ENCODE measurements around the gene ADAMTS12.
"Not testable (repeated sequence)": the region's sequence is repeated elsewhere in the genome, so short reads cannot be mapped to it uniquely, and the experiment has no call there.

The ADAMTS12 gene

GRCh38 chr5:33524476-33524875 is 367.3 kb downstream of the ADAMTS12 start:
- no peak for DNase-seq (ENCODE audit: low spot score)

- no peak for DNase-seq (ENCODE audit: low spot score)
Observed at GRCh38 chr5:33523208-33523771, 368.5 kb downstream of the ADAMTS12 start.

- no peak for DNase-seq (ENCODE audit: low spot score)
Observed at GRCh38 chr5:33516421-33516820, 375.4 kb downstream of the ADAMTS12 start.

- DNase-seq (ENCODE audit: low spot score), result not testable (repeated sequence)
Observed at GRCh38 chr5:33515366-33515765, 376.4 kb downstream of the ADAMTS12 start.

GRCh38 chr5:33513462-33514185 is 378.2 kb downstream of the ADAMTS12 start:
- no peak for DNase-seq (ENCODE audit: low spot score)

GRCh38 chr5:33509036-33509435 is 382.8 kb downstream of the ADAMTS12 start:
- DNase-seq (ENCODE audit: low spot score), result no peak

- DNase-seq (ENCODE audit: low spot score), result no peak
Observed at GRCh38 chr5:33507426-33507825, 384.4 kb downstream of the ADAMTS12 start.

- DNase-seq (ENCODE audit: low spot score), result no peak
Observed at GRCh38 chr5:33504570-33504969, 387.2 kb downstream of the ADAMTS12 start.

GRCh38 chr5:33501899-33502298 is 389.9 kb downstream of the ADAMTS12 start:
- DNase-seq (ENCODE audit: low spot score), result no peak

- no peak for DNase-seq (ENCODE audit: low spot score)
Observed at GRCh38 chr5:33501260-33501659, 390.5 kb downstream of the ADAMTS12 start.

GRCh38 chr5:33494466-33494865 is 397.3 kb downstream of the ADAMTS12 start:
- no peak for DNase-seq (ENCODE audit: low spot score)

GRCh38 chr5:33491941-33492340 is 399.8 kb downstream of the ADAMTS12 start:
- no peak for DNase-seq (ENCODE audit: low spot score)

- DNase-seq (ENCODE audit: low spot score), result no peak
Observed at GRCh38 chr5:33490071-33490665, 401.6 kb downstream of the ADAMTS12 start.

GRCh38 chr5:33489481-33490067 is 402.2 kb downstream of the ADAMTS12 start:
- no peak for DNase-seq (ENCODE audit: low spot score)

GRCh38 chr5:33488558-33489355 is 403.0 kb downstream of the ADAMTS12 start:
- no peak for DNase-seq (ENCODE audit: low spot score)

GRCh38 chr5:33487236-33487635 is 404.6 kb downstream of the ADAMTS12 start:
- no peak for DNase-seq (ENCODE audit: low spot score)

GRCh38 chr5:33482335-33482734 is 409.5 kb downstream of the ADAMTS12 start:
- DNase-seq (ENCODE audit: low spot score), result no peak

- no peak for DNase-seq (ENCODE audit: low spot score)
Observed at GRCh38 chr5:33480876-33481275, 410.9 kb downstream of the ADAMTS12 start.

- DNase-seq (ENCODE audit: low spot score), result no peak
Observed at GRCh38 chr5:33479311-33479710, 412.5 kb downstream of the ADAMTS12 start.

GRCh38 chr5:33477816-33478215 is 414.0 kb downstream of the ADAMTS12 start:
- no peak for DNase-seq (ENCODE audit: low spot score)

- no peak for DNase-seq (ENCODE audit: low spot score)
Observed at GRCh38 chr5:33476992-33477391, 414.8 kb downstream of the ADAMTS12 start.

- DNase-seq (ENCODE audit: low spot score), result no peak
Observed at GRCh38 chr5:33475706-33476105, 416.1 kb downstream of the ADAMTS12 start.

Measured in left forelimb (tissue), 1 donor.